Neural crest cell (in vitro differentiated cells): Measurements from ENCODE around the gene AUH. TPM values are rescaled to one million over a fixed set of nuclear protein-coding genes. Genes with fewer than 3 reads are reported as not detected.
"Not testable (repeated sequence)": the region's sequence is repeated elsewhere in the genome, so short reads cannot be mapped to it uniquely, and the experiment has no call there.

Source experiments
- DNase-seq: peaks from one replicate; pipeline ENCODE4 v3.0.0; 2021; ENCODE audit warnings: low read depth, mixed read lengths, low spot score
- H3K27ac Mint-ChIP-seq: one replicate; pipeline ENCODE4 v1.8.0; 2021; ENCODE audit warnings: mild to moderate bottlenecking, mixed read lengths; ENCODE audit not compliant: unreplicated experiment
- H3K27me3 Mint-ChIP-seq: 2 replicates; pipeline ENCODE4 v1.8.0; 2021; ENCODE audit warnings: low read depth, mild to moderate bottlenecking, mixed read lengths
- H3K36me3 Mint-ChIP-seq: 2 replicates; pipeline ENCODE4 v1.8.0; 2021; ENCODE audit warnings: low read depth, mild to moderate bottlenecking, mixed read lengths
- H3K4me1 Mint-ChIP-seq: 2 replicates; pipeline ENCODE4 v1.8.0; 2021; ENCODE audit warnings: mixed read lengths
- H3K4me3 Mint-ChIP-seq: one replicate; pipeline ENCODE4 v1.8.0; 2021; ENCODE audit warnings: mild to moderate bottlenecking, mixed read lengths
- H3K9me3 Mint-ChIP-seq: 2 replicates; pipeline ENCODE4 v1.8.0; 2021; ENCODE audit warnings: mixed read lengths
- total RNA-seq: library from RNA; stranded (reverse); gene quantifications from 2 replicates; pipeline ENCODE4 v1.2.1, GENCODE V29; 2021
- TF ChIP-seq, protein P1 (sequence below): fragments of 200-600 bp; sonication (generic); conservative IDR thresholded peaks from 2 replicates; pipeline ENCODE4 v1.5.0; 2021; ENCODE audit warnings: antibody characterized with exemption, mild to moderate bottlenecking

AUH gene
- total RNA-seq, 1 donor from 2014 or later = 10.8 TPM

DNA sequence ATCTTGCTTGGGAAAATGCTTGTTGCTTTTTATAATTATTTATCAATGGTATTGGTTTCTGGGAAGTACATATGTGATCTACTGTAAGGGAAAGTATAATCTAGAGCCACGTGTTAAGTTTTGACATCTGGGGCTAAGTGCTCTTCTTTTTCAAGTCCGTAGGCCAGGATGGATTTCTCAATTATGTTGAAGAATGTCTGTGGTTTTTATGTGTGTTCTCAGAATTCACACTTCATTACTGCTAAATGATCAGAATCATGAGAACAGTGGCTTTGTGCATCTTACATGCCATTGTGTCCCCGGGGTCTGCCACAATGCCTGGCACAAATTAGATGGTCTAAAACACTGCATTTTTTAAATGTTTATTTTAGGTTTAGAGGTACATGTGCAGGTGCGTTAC, 14.5 kb upstream of the AUH start:
- Mint-ChIP-seq H3K4me1 (no peaks in the 10 kb centered on the region), H3K27ac (no peak overlapping the region), H3K4me3 (no peak overlapping the region), H3K9me3 (peaks cover 2% of the 10 kb centered on the region), H3K36me3 (peaks cover 2% of the 10 kb centered on the region), H3K27me3 (peaks cover 12% of the 10 kb centered on the region)
- DNase-seq = no peak
- TF ChIP-seq, protein P1, sequence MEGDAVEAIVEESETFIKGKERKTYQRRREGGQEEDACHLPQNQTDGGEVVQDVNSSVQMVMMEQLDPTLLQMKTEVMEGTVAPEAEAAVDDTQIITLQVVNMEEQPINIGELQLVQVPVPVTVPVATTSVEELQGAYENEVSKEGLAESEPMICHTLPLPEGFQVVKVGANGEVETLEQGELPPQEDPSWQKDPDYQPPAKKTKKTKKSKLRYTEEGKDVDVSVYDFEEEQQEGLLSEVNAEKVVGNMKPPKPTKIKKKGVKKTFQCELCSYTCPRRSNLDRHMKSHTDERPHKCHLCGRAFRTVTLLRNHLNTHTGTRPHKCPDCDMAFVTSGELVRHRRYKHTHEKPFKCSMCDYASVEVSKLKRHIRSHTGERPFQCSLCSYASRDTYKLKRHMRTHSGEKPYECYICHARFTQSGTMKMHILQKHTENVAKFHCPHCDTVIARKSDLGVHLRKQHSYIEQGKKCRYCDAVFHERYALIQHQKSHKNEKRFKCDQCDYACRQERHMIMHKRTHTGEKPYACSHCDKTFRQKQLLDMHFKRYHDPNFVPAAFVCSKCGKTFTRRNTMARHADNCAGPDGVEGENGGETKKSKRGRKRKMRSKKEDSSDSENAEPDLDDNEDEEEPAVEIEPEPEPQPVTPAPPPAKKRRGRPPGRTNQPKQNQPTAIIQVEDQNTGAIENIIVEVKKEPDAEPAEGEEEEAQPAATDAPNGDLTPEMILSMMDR = no peak

DNA sequence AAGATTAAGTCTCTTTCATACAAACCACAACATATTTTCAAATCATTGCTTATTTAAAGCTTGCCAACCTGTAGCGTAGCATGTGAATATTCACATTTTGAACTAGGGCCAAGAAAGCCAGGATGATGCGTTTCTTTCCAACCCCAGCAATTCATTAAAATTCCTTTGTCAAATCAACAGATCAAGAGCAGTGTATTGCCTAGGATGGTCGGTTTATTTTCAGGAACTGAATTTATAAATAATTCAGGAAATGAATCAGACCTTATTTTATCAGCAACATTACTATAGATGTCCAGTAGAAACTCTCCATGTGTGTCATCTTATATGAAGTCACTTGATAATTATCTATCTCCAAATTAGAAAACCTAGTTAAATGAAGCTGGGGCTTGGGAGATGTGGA, 13.2 kb upstream of the AUH start:
- H3K27ac Mint-ChIP-seq = no peak overlapping the region
- H3K27me3 Mint-ChIP-seq = peaks cover 6% of the 10 kb centered on the region
- H3K9me3 Mint-ChIP-seq = peaks cover 2% of the 10 kb centered on the region
- no peak overlapping the region for H3K4me3 Mint-ChIP-seq
- no peaks in the 10 kb centered on the region for H3K4me1 Mint-ChIP-seq
- no peak for DNase-seq
- TF ChIP-seq, protein P1 = no peak
- H3K36me3 Mint-ChIP-seq = peaks cover 2% of the 10 kb centered on the region

DNA sequence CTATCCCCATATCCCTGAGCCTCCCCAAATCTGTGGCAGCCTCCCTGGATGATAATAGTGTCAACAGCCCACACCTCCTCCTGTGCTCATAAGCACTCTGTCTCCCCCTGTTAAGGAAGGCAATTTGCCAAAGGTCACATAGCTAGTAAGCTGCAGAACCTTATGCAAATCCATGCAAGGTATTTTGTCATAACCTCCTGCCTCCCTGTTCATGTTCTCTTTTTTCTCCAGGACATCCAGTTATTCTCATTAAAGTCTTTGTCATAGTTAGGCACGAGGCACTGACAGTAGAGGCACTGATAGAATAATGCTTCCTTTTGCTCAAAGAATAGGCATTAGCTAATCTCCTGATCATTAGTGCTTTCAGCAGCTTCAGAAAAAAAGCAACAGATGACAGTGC, 10.2 kb upstream of the AUH start:
- DNase-seq = no peak
- no peaks in the 10 kb centered on the region for H3K4me1 Mint-ChIP-seq
- no peaks in the 10 kb centered on the region for H3K27me3 Mint-ChIP-seq
- TF ChIP-seq, protein P1 = no peak
- H3K4me3 Mint-ChIP-seq = no peak overlapping the region
- no peaks in the 10 kb centered on the region for H3K36me3 Mint-ChIP-seq
- peaks cover 5% of the 10 kb centered on the region for H3K9me3 Mint-ChIP-seq
- H3K27ac Mint-ChIP-seq = no peak overlapping the region

DNA sequence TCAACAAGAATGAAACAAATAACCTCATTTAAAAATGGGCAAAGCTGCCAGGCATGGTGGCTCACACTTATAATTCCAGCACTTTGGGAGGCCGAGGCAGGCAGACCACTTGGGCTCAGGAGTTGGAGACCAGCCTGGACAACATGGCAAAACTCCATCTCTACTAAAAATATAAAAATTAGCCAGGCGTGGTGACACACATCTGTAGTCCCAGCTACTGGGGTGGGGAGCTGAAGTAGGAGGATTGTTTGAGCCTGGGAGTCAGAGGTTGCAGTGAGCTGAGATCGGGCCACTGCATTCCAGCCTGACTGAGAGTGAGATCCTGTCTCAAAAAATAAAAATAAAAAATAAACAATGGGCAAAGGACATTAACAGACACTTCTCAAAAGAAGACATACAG, 8.3 kb upstream of the AUH start:
- not testable (repeated sequence) for H3K4me3 Mint-ChIP-seq, H3K9me3 Mint-ChIP-seq, H3K27me3 Mint-ChIP-seq, H3K4me1 Mint-ChIP-seq, H3K36me3 Mint-ChIP-seq, DNase-seq, H3K27ac Mint-ChIP-seq

DNA sequence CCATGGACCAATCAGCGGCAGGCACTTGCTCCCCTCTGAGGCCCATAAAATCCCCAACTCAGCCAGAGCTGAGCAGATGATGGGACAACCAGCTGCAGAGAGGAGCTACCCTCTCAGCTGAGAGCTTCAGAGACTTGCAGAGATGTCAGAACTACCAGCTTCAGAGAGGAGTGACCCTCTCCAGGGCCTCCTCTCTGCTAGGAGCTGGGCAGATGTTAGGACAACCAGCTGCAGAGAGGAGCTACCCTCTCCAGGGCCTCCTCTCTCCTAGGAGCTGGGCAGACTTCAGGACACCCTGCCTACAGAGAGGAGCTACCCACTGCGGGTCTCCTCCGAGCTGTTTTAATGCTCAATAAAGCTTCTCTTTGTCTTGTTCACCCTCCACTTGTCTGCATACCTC, 3.0 kb upstream of the AUH start:
- Mint-ChIP-seq H3K36me3 (no peaks in the 10 kb centered on the region), H3K4me3 (peak overlapping the region; percentile 49), H3K4me1 (peaks cover 20% of the 10 kb centered on the region), H3K27ac (no peak overlapping the region), H3K27me3 (no peaks in the 10 kb centered on the region), H3K9me3 (peaks cover 10% of the 10 kb centered on the region)
- no peak for DNase-seq
- TF ChIP-seq, protein P1 = no peak

DNA sequence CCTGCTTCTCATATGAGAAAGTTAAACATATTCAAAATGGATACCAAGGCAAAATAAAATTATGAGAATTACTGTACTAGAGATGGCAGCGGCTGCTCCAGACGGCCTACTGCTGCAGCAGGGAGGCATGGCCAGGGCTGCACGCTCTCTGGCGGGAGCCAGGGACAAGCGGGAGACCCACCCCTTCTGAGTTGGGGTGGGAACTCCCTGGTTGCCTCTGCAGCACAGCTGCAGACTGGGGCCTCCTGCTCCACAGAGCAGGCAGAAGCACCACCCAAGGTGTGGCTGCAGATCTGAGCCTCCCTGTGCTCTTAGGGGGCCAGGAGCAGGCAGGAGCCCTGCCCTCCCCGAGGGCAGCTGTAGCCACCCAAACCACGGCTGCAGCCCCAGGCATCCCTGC, 2.3 kb upstream of the AUH start:
- Mint-ChIP-seq H3K27ac (no peak overlapping the region), H3K9me3 (peaks cover 10% of the 10 kb centered on the region), H3K27me3 (no peaks in the 10 kb centered on the region), H3K36me3 (no peaks in the 10 kb centered on the region), H3K4me1 (peaks cover 20% of the 10 kb centered on the region), H3K4me3 (peak overlapping the region; percentile 85)
- TF ChIP-seq, protein P1 = no peak
- DNase-seq = no peak
